SK-N-SH treated with all-trans-retinoic acid at 6 μM for 48 hours (cell line): ENCODE results near the gene TUT1.

Experiments
- ATAC-seq: fragments of 200-7000 bp; cut with Tn5 transposase; 3 replicates; pipeline ENCODE4 v1.9.1; 2020; ENCODE audit warnings: mild to moderate bottlenecking, moderate library complexity
- BACH2 ChIP-seq: fragments of 250-450 bp; sonication (Bioruptor Pico); IDR thresholded peaks from 2 replicates; pipeline ENCODE4 v1.9.0; 2021; ENCODE audit warnings: mild to moderate bottlenecking, borderline replicate concordance
- CREB5 ChIP-seq: fragments of 250-450 bp; sonication (Bioruptor Pico); IDR thresholded peaks from 2 replicates; pipeline ENCODE4 v1.5.1; 2020; ENCODE audit warnings: low read depth, mild to moderate bottlenecking, moderate library complexity
- CSRNP3 ChIP-seq: fragments of 250-450 bp; sonication (Bioruptor Pico); IDR thresholded peaks from 2 replicates; pipeline ENCODE4 v1.5.1; 2021; ENCODE audit warnings: mild to moderate bottlenecking, moderate library complexity
- GLIS3 ChIP-seq: fragments of 250-450 bp; sonication (Bioruptor Pico); IDR thresholded peaks from 2 replicates; pipeline ENCODE4 v1.5.0; 2020; ENCODE audit warnings: mild to moderate bottlenecking, moderate library complexity
- OSR1 ChIP-seq: fragments of 250-450 bp; sonication (Bioruptor Pico); IDR thresholded peaks from 2 replicates; pipeline ENCODE4 v1.8.0; 2022; ENCODE audit warnings: moderate library complexity, mild to moderate bottlenecking, inconsistent platforms
- POU6F1 ChIP-seq: fragments of 250-450 bp; sonication (Bioruptor Pico); IDR thresholded peaks from 2 replicates; pipeline ENCODE4 v1.8.0; 2021; ENCODE audit warnings: low read depth, mild to moderate bottlenecking, moderate library complexity, borderline replicate concordance
- PPARA ChIP-seq: fragments of 250-450 bp; sonication (Bioruptor Pico); IDR thresholded peaks from 2 replicates; pipeline ENCODE4 v1.5.0; 2020; ENCODE audit warnings: mild to moderate bottlenecking, borderline replicate concordance
- RARB ChIP-seq: fragments of 250-450 bp; sonication (Bioruptor Pico); IDR thresholded peaks from 2 replicates; pipeline ENCODE4 v1.8.0; 2021; ENCODE audit warnings: mild to moderate bottlenecking, moderate library complexity
- SNAI2 ChIP-seq: fragments of 250-450 bp; sonication (Bioruptor Pico); IDR thresholded peaks from 2 replicates; pipeline ENCODE4 v1.5.0; 2020; ENCODE audit warnings: mild to moderate bottlenecking, moderate library complexity
- TCF4 ChIP-seq: fragments of 250-450 bp; sonication (Bioruptor Pico); IDR thresholded peaks from 2 replicates; pipeline ENCODE4 v1.8.0; 2021; ENCODE audit warnings: mild to moderate bottlenecking, moderate library complexity, borderline replicate concordance
- TOX ChIP-seq: fragments of 250-450 bp; sonication (Bioruptor Pico); IDR thresholded peaks from 2 replicates; pipeline ENCODE4 v1.8.0; 2021; ENCODE audit warnings: mild to moderate bottlenecking, moderate library complexity, borderline replicate concordance
- TSHZ2 ChIP-seq: fragments of 250-450 bp; sonication (Bioruptor Pico); IDR thresholded peaks from 2 replicates; pipeline ENCODE4 v1.5.0; 2020; ENCODE audit warnings: mild to moderate bottlenecking, moderate library complexity
- ZC3H10 ChIP-seq: fragments of 250-450 bp; sonication (Bioruptor Pico); IDR thresholded peaks from 2 replicates; pipeline ENCODE4 v1.5.1; 2021; ENCODE audit warnings: mild to moderate bottlenecking, moderate library complexity
- ZFP3 ChIP-seq: fragments of 250-450 bp; sonication (Bioruptor Pico); IDR thresholded peaks from 2 replicates; pipeline ENCODE4 v1.5.0; 2020; ENCODE audit warnings: mild to moderate bottlenecking, moderate library complexity
- ZFP30 ChIP-seq: fragments of 450-650 bp; formaldehyde crosslinking; IDR thresholded peaks from 2 replicates; pipeline ENCODE4 v1.5.0; 2022; ENCODE audit warnings: mild to moderate bottlenecking, moderate library complexity
- ZNF565 ChIP-seq: fragments of 450-650 bp; formaldehyde crosslinking; conservative IDR thresholded peaks from 2 replicates; pipeline ENCODE4 v1.5.0; 2020; ENCODE audit warnings: low read depth, mild to moderate bottlenecking, moderate library complexity
- ZNF70 ChIP-seq: fragments of 450-650 bp; formaldehyde crosslinking; IDR thresholded peaks from 2 replicates; pipeline ENCODE4 v1.5.0; 2020; ENCODE audit warnings: mild to moderate bottlenecking, moderate library complexity
- ZNF8 ChIP-seq: fragments of 450-650 bp; formaldehyde crosslinking; IDR thresholded peaks from 2 replicates; pipeline ENCODE4 v1.5.0; 2020; ENCODE audit warnings: mild to moderate bottlenecking, moderate library complexity
- TF ChIP-seq, protein P1 (sequence below): fragments of 250-450 bp; sonication (Bioruptor Pico); IDR thresholded peaks from 2 replicates; pipeline ENCODE4 v1.8.0; 2020; ENCODE audit warnings: mild to moderate bottlenecking, moderate library complexity, borderline replicate concordance

The TUT1 gene

DNA sequence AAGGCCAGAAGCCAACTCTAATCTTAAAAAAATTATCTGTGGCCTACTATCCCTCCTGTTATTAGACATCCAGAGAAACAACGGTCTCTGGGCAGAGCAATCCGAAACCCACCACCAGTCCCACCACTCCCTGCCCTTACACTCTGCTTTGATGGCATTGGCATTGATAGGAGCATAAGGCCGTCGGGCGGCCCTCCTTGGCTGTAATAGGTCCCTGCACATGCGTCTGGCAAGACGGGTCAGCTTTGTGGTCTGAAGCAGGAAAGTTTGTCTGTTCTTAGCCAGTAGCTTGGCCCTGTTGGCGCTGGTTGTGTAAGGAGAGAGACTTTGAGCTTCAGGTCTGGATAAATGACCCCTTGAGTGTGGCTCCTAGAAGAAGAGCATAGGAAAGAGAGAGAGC lies 3.8 kb upstream of the TUT1 start:
- ATAC-seq = no peak

DNA sequence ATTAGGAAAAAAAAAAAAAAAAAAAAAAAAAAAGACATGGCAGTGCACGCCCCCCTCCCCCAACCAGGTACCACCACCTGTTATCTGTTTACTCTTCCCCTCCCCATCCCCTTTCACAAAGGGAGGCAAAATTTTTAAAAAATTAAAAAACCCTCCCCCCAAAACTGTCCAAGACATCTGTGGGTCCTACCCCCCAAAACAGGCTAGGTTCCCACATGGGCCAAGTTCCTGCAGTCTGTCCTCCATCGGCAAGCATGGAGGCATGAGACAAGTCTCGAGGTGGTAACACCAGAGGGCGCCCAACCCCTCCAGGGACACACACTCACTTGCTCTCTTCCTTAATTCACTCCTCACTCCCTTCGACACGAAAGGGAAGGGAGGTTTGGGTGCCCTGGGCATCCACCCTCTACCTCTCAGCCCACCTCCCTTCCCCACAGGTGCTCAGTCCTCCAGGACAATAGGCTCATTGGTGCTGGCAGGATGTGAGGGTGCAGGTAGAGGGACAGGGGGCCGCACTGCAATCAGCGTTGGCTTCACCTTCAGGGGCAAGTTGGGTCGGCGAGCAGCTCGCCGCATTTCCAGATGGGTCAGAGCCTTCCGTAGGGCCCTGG lies 2.2 kb upstream of the TUT1 start:
- peak; percentile 36 for ATAC-seq
- TF ChIP-seq ZNF565 (CRISPR knock-in tag) (no peak), BACH2 (CRISPR knock-in tag) (no peak), PPARA (CRISPR knock-in tag) (no peak), ZNF8 (no peak), TSHZ2 (no peak), CSRNP3 (CRISPR knock-in tag) (no peak), TOX (CRISPR knock-in tag) (no peak), SNAI2 (CRISPR knock-in tag) (no peak), POU6F1 (CRISPR knock-in tag) (no peak), CREB5 (CRISPR knock-in tag) (no peak), TCF4 (CRISPR knock-in tag) (no peak), GLIS3 (CRISPR knock-in tag) (no peak), ZNF70 (CRISPR knock-in tag) (no peak), ZC3H10 (CRISPR knock-in tag) (no peak)
- TF ChIP-seq, protein P1, sequence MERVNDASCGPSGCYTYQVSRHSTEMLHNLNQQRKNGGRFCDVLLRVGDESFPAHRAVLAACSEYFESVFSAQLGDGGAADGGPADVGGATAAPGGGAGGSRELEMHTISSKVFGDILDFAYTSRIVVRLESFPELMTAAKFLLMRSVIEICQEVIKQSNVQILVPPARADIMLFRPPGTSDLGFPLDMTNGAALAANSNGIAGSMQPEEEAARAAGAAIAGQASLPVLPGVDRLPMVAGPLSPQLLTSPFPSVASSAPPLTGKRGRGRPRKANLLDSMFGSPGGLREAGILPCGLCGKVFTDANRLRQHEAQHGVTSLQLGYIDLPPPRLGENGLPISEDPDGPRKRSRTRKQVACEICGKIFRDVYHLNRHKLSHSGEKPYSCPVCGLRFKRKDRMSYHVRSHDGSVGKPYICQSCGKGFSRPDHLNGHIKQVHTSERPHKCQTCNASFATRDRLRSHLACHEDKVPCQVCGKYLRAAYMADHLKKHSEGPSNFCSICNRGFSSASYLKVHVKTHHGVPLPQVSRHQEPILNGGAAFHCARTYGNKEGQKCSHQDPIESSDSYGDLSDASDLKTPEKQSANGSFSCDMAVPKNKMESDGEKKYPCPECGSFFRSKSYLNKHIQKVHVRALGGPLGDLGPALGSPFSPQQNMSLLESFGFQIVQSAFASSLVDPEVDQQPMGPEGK = no peak

More for the DNA sequence above, 3.8 kb upstream of the TUT1 start:
- TF ChIP-seq TCF4 (CRISPR knock-in tag) (no peak), CSRNP3 (CRISPR knock-in tag) (no peak), ZFP30 (CRISPR knock-in tag) (no peak), RARB (no peak), BACH2 (CRISPR knock-in tag) (no peak), ZFP3 (no peak), CREB5 (CRISPR knock-in tag) (no peak), OSR1 (CRISPR knock-in tag) (no peak)
- TF ChIP-seq, all 23 proteins: peak for 0
